ENCODE results near the gene SLC2A11. TPM values are rescaled to one million over a fixed set of nuclear protein-coding genes. Genes with fewer than 3 reads are reported as not detected.
A peak's percentile ranks its signal among the peaks of the same experiment; 100 is the strongest.

The SLC2A11 gene
- total RNA-seq, 1 donor from 2014 or later, result 9.4 TPM

- no peak for DNase-seq (ENCODE audit: low spot score)
- intact Hi-C loops (cut with micrococcal nuclease), result loop anchor here (5.0 kb wide), 2 partner anchors 118 to 208 kb away; no protein-coding TSS in a partner anchor
- peaks cover 23% of the 10 kb centered on the region for H3K36me3 Mint-ChIP-seq (ENCODE audit: low read depth)
- no peaks in the 10 kb centered on the region for H3K9me3 Mint-ChIP-seq
- H3K4me3 Mint-ChIP-seq (ENCODE audit: low read depth), result peak overlapping the region; percentile 26
- H3K27me3 Mint-ChIP-seq (ENCODE audit: low read depth), result peaks cover 2% of the 10 kb centered on the region
- H3K4me1 Mint-ChIP-seq (ENCODE audit: low read depth), result peaks cover 17% of the 10 kb centered on the region
- H3K27ac Mint-ChIP-seq, result no peak overlapping the region
These were observed 22.1 kb upstream of the SLC2A11 start for GRCh38 chr22:23835484-23836144.

- Mint-ChIP-seq H3K36me3 (ENCODE audit: low read depth) (peaks cover 18% of the 10 kb centered on the region), H3K4me1 (ENCODE audit: low read depth) (peaks cover 17% of the 10 kb centered on the region), H3K27ac (no peak overlapping the region), H3K27me3 (ENCODE audit: low read depth) (peaks cover 2% of the 10 kb centered on the region), H3K9me3 (no peaks in the 10 kb centered on the region), H3K4me3 (ENCODE audit: low read depth) (peak overlapping the region; percentile 45)
- intact Hi-C loops (cut with micrococcal nuclease), result loop anchor here (5.0 kb wide), 2 partner anchors 119 to 209 kb away; no protein-coding TSS in a partner anchor
- no peak for DNase-seq (ENCODE audit: low spot score)
These were observed 21.4 kb upstream of the SLC2A11 start for GRCh38 chr22:23836281-23836680.

- intact Hi-C loops (cut with micrococcal nuclease), result loop anchor here (5.0 kb wide), 2 partner anchors 120 to 210 kb away; no protein-coding TSS in a partner anchor
- DNase-seq (ENCODE audit: low spot score), result no peak
- H3K27ac Mint-ChIP-seq, result no peak overlapping the region
- peaks cover 17% of the 10 kb centered on the region for H3K36me3 Mint-ChIP-seq (ENCODE audit: low read depth)
- no peaks in the 10 kb centered on the region for H3K9me3 Mint-ChIP-seq
- peaks cover 2% of the 10 kb centered on the region for H3K27me3 Mint-ChIP-seq (ENCODE audit: low read depth)
- H3K4me3 Mint-ChIP-seq (ENCODE audit: low read depth), result peak overlapping the region; percentile 95
- peaks cover 17% of the 10 kb centered on the region for H3K4me1 Mint-ChIP-seq (ENCODE audit: low read depth)
These were observed 20.8 kb upstream of the SLC2A11 start for GRCh38 chr22:23836692-23837495.

GRCh38 chr22:23837496-23837859 lies 20.2 kb upstream of the SLC2A11 start:
- no peak overlapping the region for H3K27ac Mint-ChIP-seq
- peak overlapping the region; percentile 95 for H3K4me3 Mint-ChIP-seq (ENCODE audit: low read depth)
- peaks cover 2% of the 10 kb centered on the region for H3K27me3 Mint-ChIP-seq (ENCODE audit: low read depth)
- intact Hi-C loops (cut with micrococcal nuclease), result loop anchor here (5.0 kb wide), 2 partner anchors 120 to 210 kb away; no protein-coding TSS in a partner anchor
- DNase-seq (ENCODE audit: low spot score), result no peak
- no peaks in the 10 kb centered on the region for H3K9me3 Mint-ChIP-seq
- peaks cover 17% of the 10 kb centered on the region for H3K4me1 Mint-ChIP-seq (ENCODE audit: low read depth)
- peaks cover 17% of the 10 kb centered on the region for H3K36me3 Mint-ChIP-seq (ENCODE audit: low read depth)

- H3K4me1 Mint-ChIP-seq (ENCODE audit: low read depth), result peaks cover 17% of the 10 kb centered on the region
- DNase-seq (ENCODE audit: low spot score), result no peak
- peaks cover 17% of the 10 kb centered on the region for H3K36me3 Mint-ChIP-seq (ENCODE audit: low read depth)
- intact Hi-C loops (cut with micrococcal nuclease), result loop anchor here (2.0 to 5.0 kb wide), 4 partner anchors 19 to 211 kb away; partner anchors contain the start of genes SLC2A11 and SMARCB1
- no peaks in the 10 kb centered on the region for H3K9me3 Mint-ChIP-seq
- H3K4me3 Mint-ChIP-seq (ENCODE audit: low read depth), result peak overlapping the region; percentile 95
- peaks cover 2% of the 10 kb centered on the region for H3K27me3 Mint-ChIP-seq (ENCODE audit: low read depth)
- H3K27ac Mint-ChIP-seq, result peak overlapping the region; percentile 91
These were observed 19.6 kb upstream of the SLC2A11 start for GRCh38 chr22:23837911-23838680.

GRCh38 chr22:23838681-23839468 lies 18.8 kb upstream of the SLC2A11 start, which contains the start of gene DERL3:
Gene DERL3, minus strand, starts transcription at chr22:23839006. Its CDS starts 19 bp downstream, at chr22:23838987.
- H3K9me3 Mint-ChIP-seq, result no peaks in the 10 kb centered on the region
- peaks cover 2% of the 10 kb centered on the region for H3K27me3 Mint-ChIP-seq (ENCODE audit: low read depth)
- H3K36me3 Mint-ChIP-seq (ENCODE audit: low read depth), result peaks cover 17% of the 10 kb centered on the region
- peak within 1 kb of the TSS; percentile 91 for H3K27ac Mint-ChIP-seq
- intact Hi-C loops (cut with micrococcal nuclease), result loop anchor here (2.0 to 5.0 kb wide), 4 partner anchors 18 to 212 kb away; partner anchors contain the start of genes SLC2A11 and SMARCB1
- H3K4me3 Mint-ChIP-seq (ENCODE audit: low read depth), result peak within 1 kb of the TSS; percentile 95
- DNase-seq (ENCODE audit: low spot score), result peak; percentile 99
- peaks cover 17% of the 10 kb centered on the region for H3K4me1 Mint-ChIP-seq (ENCODE audit: low read depth)

- H3K27me3 Mint-ChIP-seq (ENCODE audit: low read depth), result peaks cover 2% of the 10 kb centered on the region
- DNase-seq (ENCODE audit: low spot score), result no peak
- no peak overlapping the region for H3K4me3 Mint-ChIP-seq (ENCODE audit: low read depth)
- peak overlapping the region; percentile 55 for H3K27ac Mint-ChIP-seq
- intact Hi-C loops (cut with micrococcal nuclease), result no loop called here
- peaks cover 17% of the 10 kb centered on the region for H3K4me1 Mint-ChIP-seq (ENCODE audit: low read depth)
- H3K36me3 Mint-ChIP-seq (ENCODE audit: low read depth), result peaks cover 17% of the 10 kb centered on the region
- H3K9me3 Mint-ChIP-seq, result no peaks in the 10 kb centered on the region
These were observed 17.6 kb upstream of the SLC2A11 start for GRCh38 chr22:23840026-23840425.

GRCh38 chr22:23841292-23841691 lies 16.4 kb upstream of the SLC2A11 start:
- H3K27ac Mint-ChIP-seq, result no peak overlapping the region
- peaks cover 17% of the 10 kb centered on the region for H3K4me1 Mint-ChIP-seq (ENCODE audit: low read depth)
- peaks cover 2% of the 10 kb centered on the region for H3K27me3 Mint-ChIP-seq (ENCODE audit: low read depth)
- peaks cover 8% of the 10 kb centered on the region for H3K36me3 Mint-ChIP-seq (ENCODE audit: low read depth)
- H3K4me3 Mint-ChIP-seq (ENCODE audit: low read depth), result no peak overlapping the region
- no peaks in the 10 kb centered on the region for H3K9me3 Mint-ChIP-seq
- DNase-seq (ENCODE audit: low spot score), result no peak
- intact Hi-C loops (cut with micrococcal nuclease), result no loop called here

GRCh38 chr22:23841736-23842445 lies 15.8 kb upstream of the SLC2A11 start:
- intact Hi-C loops (cut with micrococcal nuclease), result no loop called here
- H3K27ac Mint-ChIP-seq, result no peak overlapping the region
- no peaks in the 10 kb centered on the region for H3K9me3 Mint-ChIP-seq
- peaks cover 21% of the 10 kb centered on the region for H3K4me1 Mint-ChIP-seq (ENCODE audit: low read depth)
- no peak overlapping the region for H3K4me3 Mint-ChIP-seq (ENCODE audit: low read depth)
- peaks cover 4% of the 10 kb centered on the region for H3K36me3 Mint-ChIP-seq (ENCODE audit: low read depth)
- DNase-seq (ENCODE audit: low spot score), result no peak
- H3K27me3 Mint-ChIP-seq (ENCODE audit: low read depth), result peaks cover 2% of the 10 kb centered on the region

- Mint-ChIP-seq H3K27ac (no peak overlapping the region), H3K4me1 (ENCODE audit: low read depth) (peaks cover 19% of the 10 kb centered on the region), H3K4me3 (ENCODE audit: low read depth) (no peak overlapping the region), H3K36me3 (ENCODE audit: low read depth) (peaks cover 4% of the 10 kb centered on the region), H3K27me3 (ENCODE audit: low read depth) (peaks cover 2% of the 10 kb centered on the region), H3K9me3 (no peaks in the 10 kb centered on the region)
- no peak for DNase-seq (ENCODE audit: low spot score)
- intact Hi-C loops (cut with micrococcal nuclease), result no loop called here
These were observed 15.1 kb upstream of the SLC2A11 start for GRCh38 chr22:23842599-23842998.

GRCh38 chr22:23844739-23845202 lies 12.9 kb upstream of the SLC2A11 start:
- H3K27ac Mint-ChIP-seq, result no peak overlapping the region
- no peak for DNase-seq (ENCODE audit: low spot score)

More at GRCh38 chr22:23844739-23845202, 12.9 kb upstream of the SLC2A11 start:
- Mint-ChIP-seq H3K4me3 (ENCODE audit: low read depth) (no peak overlapping the region), H3K36me3 (ENCODE audit: low read depth) (no peaks in the 10 kb centered on the region), H3K27me3 (ENCODE audit: low read depth) (no peaks in the 10 kb centered on the region), H3K4me1 (ENCODE audit: low read depth) (peaks cover 5% of the 10 kb centered on the region), H3K9me3 (no peaks in the 10 kb centered on the region)
- intact Hi-C loops (cut with micrococcal nuclease), result loop anchor here (5.0 kb wide), 1 partner anchor 302 kb away; no protein-coding TSS in a partner anchor
